ENCODE measurements around the gene TRPM5.

TRPM5 gene

DNA sequence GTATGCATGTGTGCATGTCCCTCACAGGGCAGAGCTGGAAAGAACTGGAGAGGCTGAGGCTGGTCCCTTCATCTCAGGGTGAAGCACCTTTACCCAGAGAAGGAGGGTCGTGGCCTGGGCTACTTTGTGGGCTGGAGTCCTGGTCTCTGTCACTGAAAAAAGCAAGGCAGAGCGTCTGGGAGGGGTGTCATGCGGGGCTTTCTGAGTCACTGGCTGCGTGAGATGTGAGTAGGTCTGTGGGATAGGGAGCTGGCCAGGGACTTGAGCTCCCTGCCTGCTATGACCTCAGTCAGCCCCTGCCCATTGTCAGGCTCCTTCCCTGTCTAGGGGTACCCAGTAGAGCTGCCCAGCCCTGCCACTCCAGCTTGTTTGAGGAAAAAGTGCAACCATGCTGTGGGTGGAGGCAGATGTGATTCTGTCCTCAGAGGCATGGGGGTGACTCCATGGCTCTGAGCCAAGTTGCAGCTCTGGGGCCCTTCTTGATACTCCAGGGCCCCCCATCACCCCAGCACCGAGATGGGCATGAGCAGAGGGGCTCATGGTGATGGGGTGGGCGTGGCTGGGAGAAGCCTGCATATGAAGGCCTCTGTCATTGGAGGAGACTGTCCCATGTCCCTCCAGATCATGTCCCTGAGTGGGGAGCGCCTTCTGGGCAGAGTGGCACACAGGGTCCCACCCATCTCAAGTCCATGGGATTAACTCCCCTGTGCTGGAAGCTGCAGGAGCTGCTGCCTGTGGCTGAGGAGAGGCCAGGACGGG lies 28.3 kb upstream of the TRPM5 start:
- Histone ChIP-seq H3K36me3 (no peaks in the 10 kb centered on the region), H3K27ac (no peak overlapping the region), H3K27me3 (peaks cover 0 to 44% of the 10 kb centered on the region in 2 donors), H3K9me3 (no peaks in the 10 kb centered on the region), H3K4me1 (no peaks in the 10 kb centered on the region), H3K4me3 (no peak overlapping the region)
- intact Hi-C loops (cut with DNase I; ENCODE audit: low total_unique reads) = no loop called here
- peak in 1 of 2 donors; percentile 40 for DNase-seq
- no peak for TF ChIP-seq CTCF (IDR thresholded peaks at IDR 0.05)

GRCh38 chr11:2471804-2472096 lies 27.4 kb upstream of the TRPM5 start:
- H3K27ac ChIP-seq = no peak overlapping the region
- TF ChIP-seq CTCF (IDR thresholded peaks at IDR 0.05) = no peak
- H3K4me1 ChIP-seq = no peaks in the 10 kb centered on the region
- intact Hi-C loops (cut with DNase I; ENCODE audit: low total_unique reads) = no loop called here
- H3K9me3 ChIP-seq = no peaks in the 10 kb centered on the region
- H3K4me3 ChIP-seq = no peak overlapping the region
- DNase-seq = peak in 1 of 2 donors; percentile 11
- H3K36me3 ChIP-seq = no peaks in the 10 kb centered on the region
- H3K27me3 ChIP-seq = peaks cover 0 to 50% of the 10 kb centered on the region in 2 donors

DNA sequence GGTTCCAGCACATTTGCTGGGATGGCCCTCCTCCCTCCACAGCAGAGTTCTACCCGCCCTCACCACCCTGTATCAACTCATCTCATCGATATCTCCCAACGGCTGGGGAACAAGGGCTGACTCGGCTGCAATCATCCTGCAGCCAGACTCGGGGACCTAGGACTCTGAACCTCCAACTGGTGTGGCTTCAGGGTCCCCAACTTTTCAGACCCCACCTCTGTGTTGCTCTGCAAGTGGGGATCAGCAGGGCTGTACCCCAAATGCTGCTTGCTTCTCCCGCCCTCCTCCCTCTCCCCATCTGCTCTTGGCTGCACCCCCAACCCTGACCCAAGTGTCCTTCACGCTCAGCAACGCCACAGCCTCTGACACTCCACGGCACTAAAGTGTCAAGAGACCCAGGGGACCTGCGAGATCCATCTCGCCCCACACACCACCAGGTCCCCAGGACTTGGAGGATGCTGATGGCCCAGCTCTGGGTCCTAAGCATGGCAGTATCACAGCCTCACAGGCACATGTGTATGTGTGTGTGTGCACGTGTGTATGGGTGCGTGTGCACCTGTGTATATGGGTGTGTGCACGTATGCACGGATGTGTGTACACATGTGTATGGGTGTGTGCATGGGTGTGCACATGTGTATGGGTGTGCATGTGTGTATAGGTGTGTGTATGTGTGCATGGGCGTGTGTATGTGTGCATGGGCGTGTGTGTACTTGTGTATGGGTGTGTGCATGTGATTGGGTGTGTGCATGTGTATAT lies 26.9 kb upstream of the TRPM5 start:
- no peak for TF ChIP-seq CTCF (IDR thresholded peaks at IDR 0.05)
- H3K36me3 ChIP-seq = no peaks in the 10 kb centered on the region
- DNase-seq = peak in 1 of 2 donors; percentile 48

DNA sequence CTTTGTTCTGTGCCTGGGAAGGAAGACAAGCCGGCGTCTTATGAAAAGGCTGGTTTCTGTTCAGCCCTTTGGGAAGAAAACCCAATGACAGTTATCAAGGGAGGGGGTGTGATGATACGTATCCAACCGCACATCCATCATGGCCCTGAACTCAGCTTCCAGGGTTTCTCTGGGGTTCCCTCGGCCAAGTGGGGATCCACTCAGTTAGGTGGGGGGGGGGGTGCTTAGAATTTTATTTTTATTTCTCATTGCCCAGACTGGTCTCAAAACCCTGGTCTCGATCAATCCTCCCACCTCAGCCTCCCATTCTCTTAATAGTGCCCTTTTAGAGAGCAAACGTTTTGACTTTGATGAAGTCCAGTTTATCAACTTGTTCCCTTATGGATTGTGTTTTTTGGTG lies 26.2 kb upstream of the TRPM5 start:
- DNase-seq = peak in 1 of 2 donors; percentile 17
- Histone ChIP-seq H3K4me1 (no peaks in the 10 kb centered on the region), H3K36me3 (no peaks in the 10 kb centered on the region), H3K4me3 (no peak overlapping the region), H3K27ac (no peak overlapping the region), H3K9me3 (no peaks in the 10 kb centered on the region), H3K27me3 (peaks cover 0 to 55% of the 10 kb centered on the region in 2 donors)
- no peak for TF ChIP-seq CTCF (IDR thresholded peaks at IDR 0.05)
- intact Hi-C loops (cut with DNase I; ENCODE audit: low total_unique reads) = no loop called here

More for the DNA sequence above, 26.9 kb upstream of the TRPM5 start:
- no peak overlapping the region for H3K4me3 ChIP-seq
- intact Hi-C loops (cut with DNase I; ENCODE audit: low total_unique reads) = no loop called here
- no peaks in the 10 kb centered on the region for H3K4me1 ChIP-seq
- no peak overlapping the region for H3K27ac ChIP-seq
- no peaks in the 10 kb centered on the region for H3K9me3 ChIP-seq
- H3K27me3 ChIP-seq = peaks cover 0 to 53% of the 10 kb centered on the region in 2 donors

GRCh38 chr11:2468363-2469235 lies 24.3 kb upstream of the TRPM5 start:
- Histone ChIP-seq H3K36me3 (no peaks in the 10 kb centered on the region), H3K9me3 (no peaks in the 10 kb centered on the region), H3K27me3 (peaks cover 0 to 41% of the 10 kb centered on the region in 2 donors), H3K4me3 (no peak overlapping the region), H3K27ac (no peak overlapping the region), H3K4me1 (no peaks in the 10 kb centered on the region)
- TF ChIP-seq CTCF (IDR thresholded peaks at IDR 0.05) = no peak
- intact Hi-C loops (cut with DNase I; ENCODE audit: low total_unique reads) = no loop called here
- DNase-seq = peak in 1 of 2 donors; percentile 32

Measured in tibial artery (tissue), 4 donors.